ENCODE results near the gene THEMIS. TPM values are rescaled to one million over a fixed set of nuclear protein-coding genes. Genes with fewer than 3 reads are reported as not detected.
A peak's percentile ranks its signal among the peaks of the same experiment; 100 is the strongest.

The THEMIS gene
- total RNA-seq, 4 donors from 2014 or later = 1.1 to 6.0 (median 3.9) TPM

GRCh38 chr6:127866766-127867165, 34.1 kb downstream of the THEMIS start:
- Histone ChIP-seq H3K27me3 (no peaks in the 10 kb centered on the region), H3K9me3 (no peaks in the 10 kb centered on the region), H3K27ac (no peak overlapping the region), H3K4me1 (peaks cover 0 to 6% (median 0%) of the 10 kb centered on the region in 4 donors), H3K36me3 (no peaks in the 10 kb centered on the region), H3K4me3 (no peak overlapping the region)
- intact Hi-C loops (cut with DNase I; ENCODE audit: low total_unique reads) = no loop called here
- TF ChIP-seq POLR2AphosphoS5 (IDR thresholded peaks at IDR 0.05) = no peak
- TF ChIP-seq POLR2A (IDR thresholded peaks at IDR 0.05) = no peak
- no peak for TF ChIP-seq CTCF (IDR thresholded peaks at IDR 0.05)
- no peak for TF ChIP-seq EP300 (IDR thresholded peaks at IDR 0.05; ENCODE audit: low read depth)
- no peak for DNase-seq
- in situ Hi-C loops (cut with MboI; ENCODE audit: low pct_ligation_motif_present in 1 of 4, low pct_unique_long_range_greater_than_20kb in 1 of 4, low sequenced_read_pairs in 3 of 4) = no loop called here

GRCh38 chr6:127865108-127865507, 35.8 kb downstream of the THEMIS start:
- Histone ChIP-seq H3K36me3 (no peaks in the 10 kb centered on the region), H3K4me3 (no peak overlapping the region), H3K4me1 (peaks cover 0 to 6% (median 0%) of the 10 kb centered on the region in 4 donors), H3K27me3 (no peaks in the 10 kb centered on the region), H3K27ac (peak overlapping the region in 1 of 4 donors; percentile 25), H3K9me3 (no peaks in the 10 kb centered on the region)
- DNase-seq = no peak
- TF ChIP-seq EP300 (IDR thresholded peaks at IDR 0.05; ENCODE audit: low read depth) = no peak
- no peak for TF ChIP-seq POLR2AphosphoS5 (IDR thresholded peaks at IDR 0.05)
- TF ChIP-seq POLR2A (IDR thresholded peaks at IDR 0.05) = no peak
- TF ChIP-seq CTCF (IDR thresholded peaks at IDR 0.05) = no peak
- in situ Hi-C loops (cut with MboI; ENCODE audit: low pct_ligation_motif_present in 1 of 4, low pct_unique_long_range_greater_than_20kb in 1 of 4, low sequenced_read_pairs in 3 of 4) (no loop called here), intact Hi-C loops (cut with DNase I; ENCODE audit: low total_unique reads) (no loop called here)

GRCh38 chr6:127864701-127865100, 36.2 kb downstream of the THEMIS start:
- intact Hi-C loops (cut with DNase I; ENCODE audit: low total_unique reads) (no loop called here), in situ Hi-C loops (cut with MboI; ENCODE audit: low pct_ligation_motif_present in 1 of 4, low pct_unique_long_range_greater_than_20kb in 1 of 4, low sequenced_read_pairs in 3 of 4) (no loop called here)
- Histone ChIP-seq H3K36me3 (no peaks in the 10 kb centered on the region), H3K4me1 (peaks cover 0 to 6% (median 0%) of the 10 kb centered on the region in 4 donors), H3K27ac (peak overlapping the region in 1 of 4 donors; percentile 25), H3K4me3 (no peak overlapping the region), H3K27me3 (no peaks in the 10 kb centered on the region), H3K9me3 (no peaks in the 10 kb centered on the region)
- TF ChIP-seq POLR2AphosphoS5 (IDR thresholded peaks at IDR 0.05) = no peak
- TF ChIP-seq CTCF (IDR thresholded peaks at IDR 0.05) = no peak
- TF ChIP-seq POLR2A (IDR thresholded peaks at IDR 0.05) = no peak
- no peak for TF ChIP-seq EP300 (IDR thresholded peaks at IDR 0.05; ENCODE audit: low read depth)
- WGBS, 2 donors (ENCODE audit: low coverage in 1 of 2) = 45 to 67% methylated on average over 2 of the region's 2 CpGs
- no peak for DNase-seq

GRCh38 chr6:127860723-127861122, 40.1 kb downstream of the THEMIS start:
- no peaks in the 10 kb centered on the region for H3K27me3 ChIP-seq
- no peak overlapping the region for H3K27ac ChIP-seq
- no peaks in the 10 kb centered on the region for H3K36me3 ChIP-seq
- DNase-seq = no peak
- TF ChIP-seq POLR2A (IDR thresholded peaks at IDR 0.05) (no peak), POLR2AphosphoS5 (IDR thresholded peaks at IDR 0.05) (no peak), CTCF (IDR thresholded peaks at IDR 0.05) (no peak), EP300 (IDR thresholded peaks at IDR 0.05; ENCODE audit: low read depth) (no peak)
- no peaks in the 10 kb centered on the region for H3K9me3 ChIP-seq
- WGBS, 2 donors (ENCODE audit: low coverage in 1 of 2) = 81 to 93% methylated on average over 2 of the region's 2 CpGs
- intact Hi-C loops (cut with DNase I; ENCODE audit: low total_unique reads) (no loop called here), in situ Hi-C loops (cut with MboI; ENCODE audit: low pct_ligation_motif_present in 1 of 4, low pct_unique_long_range_greater_than_20kb in 1 of 4, low sequenced_read_pairs in 3 of 4) (no loop called here)
- no peak overlapping the region for H3K4me3 ChIP-seq
- peaks cover 0 to 6% (median 0%) of the 10 kb centered on the region in 4 donors for H3K4me1 ChIP-seq
